ENCODE measurements around the gene MXRA7.

Gene MXRA7

GRCh38 chr17:76720211-76720610 is 9.4 kb upstream of the MXRA7 start:
- H3K4me3 ChIP-seq (ENCODE audit: low read length): no peak overlapping the region
- no peak for DNase-seq (ENCODE audit: low read depth)
- TF ChIP-seq CTCF (conservative IDR thresholded peaks at IDR 0.05; ENCODE audit: low read length): no peak

GRCh38 chr17:76718516-76718915 is 7.8 kb upstream of the MXRA7 start:
- no peak for DNase-seq (ENCODE audit: low read depth)
- TF ChIP-seq CTCF (conservative IDR thresholded peaks at IDR 0.05; ENCODE audit: low read length): no peak
- no peak overlapping the region for H3K4me3 ChIP-seq (ENCODE audit: low read length)

GRCh38 chr17:76716839-76717215 is 6.1 kb upstream of the MXRA7 start:
- H3K4me3 ChIP-seq (ENCODE audit: low read length): peak overlapping the region; percentile 45
- peak; percentile 98 for DNase-seq (ENCODE audit: low read depth)
- no peak for TF ChIP-seq CTCF (conservative IDR thresholded peaks at IDR 0.05; ENCODE audit: low read length)

GRCh38 chr17:76716146-76716838 is 5.5 kb upstream of the MXRA7 start:
- no peak for TF ChIP-seq CTCF (conservative IDR thresholded peaks at IDR 0.05; ENCODE audit: low read length)
- peak; percentile 100 for DNase-seq (ENCODE audit: low read depth)
- H3K4me3 ChIP-seq (ENCODE audit: low read length): peak overlapping the region; percentile 45

- TF ChIP-seq CTCF (conservative IDR thresholded peaks at IDR 0.05; ENCODE audit: low read length): peak; percentile 9; the same call in 1 of the 2 replicates
- DNase-seq (ENCODE audit: low read depth): no peak
- H3K4me3 ChIP-seq (ENCODE audit: low read length): no peak overlapping the region
Measured at GRCh38 chr17:76715496-76715830, 4.7 kb upstream of the MXRA7 start.

GRCh38 chr17:76714822-76715495 is 4.2 kb upstream of the MXRA7 start:
- DNase-seq (ENCODE audit: low read depth): peak; percentile 54
- H3K4me3 ChIP-seq (ENCODE audit: low read length): no peak overlapping the region
- TF ChIP-seq CTCF (conservative IDR thresholded peaks at IDR 0.05; ENCODE audit: low read length): peak; percentile 78

GRCh38 chr17:76714336-76714735 is 3.6 kb upstream of the MXRA7 start:
- no peak overlapping the region for H3K4me3 ChIP-seq (ENCODE audit: low read length)

More at GRCh38 chr17:76714336-76714735, 3.6 kb upstream of the MXRA7 start:
- no peak for DNase-seq (ENCODE audit: low read depth)
- TF ChIP-seq CTCF (conservative IDR thresholded peaks at IDR 0.05; ENCODE audit: low read length): no peak
